HCT116 (cell line): ENCODE results near the gene TANC1. TPM values are rescaled to one million over a fixed set of nuclear protein-coding genes. Genes with fewer than 3 reads are reported as not detected.
A peak's percentile ranks its signal among the peaks of the same experiment; 100 is the strongest.

Source experiments
- ATAC-seq: fragments of 200-7000 bp; cut with Tn5 transposase; 2 replicates; pipeline ENCODE4 v1.9.1; 2020; ENCODE audit warnings: mild to moderate bottlenecking, moderate library complexity
- BruUV-seq: library from RNA; stranded (reverse); fragments of 400-500 nt; replicated peaks from 2 replicates; lab custom pipeline; 2021; lab: Mats Ljungman, UMichigan
- CTCF ChIA-PET: fragments of 300-600 bp; sonication (Branson Sonifier 250); formaldehyde crosslinking; loops from one replicate; lab custom pipeline; 2021; ENCODE audit warnings: antibody characterized with exemption; lab: Charles Lee
- POLR2A ChIA-PET: fragments of 300-600, 350-600 bp; sonication (Branson Sonifier 250); formaldehyde crosslinking; loops from one replicate; lab custom pipeline; 2021; ENCODE audit warnings: antibody characterized with exemption; lab: Charles Lee
- RAD21 ChIA-PET, 2 experiments: fragments of 300-600 bp; sonication (Branson Sonifier 250); formaldehyde crosslinking; loops; one replicate each; lab custom pipeline; 2023; ENCODE audit warnings: low total read pairs in 2 of 2; ENCODE audit not compliant: uncharacterized antibody in 2 of 2, unreplicated experiment in 2 of 2, low non-redundant PET in 1 of 2; lab: Charles Lee
- DNase-seq: peaks from one replicate; pipeline ENCODE4 v3.0.0-alpha.2; 2010; ENCODE audit warnings: low read depth, low spot score
- H2AFZ ChIP-seq: fragments of 200-600 bp; shearing (Covaris generic), sonication (generic); 2 replicates; pipeline ENCODE4 v1.6.1; 2017; ENCODE audit warnings: low read depth, mixed run types, mixed read lengths, antibody characterized with exemption, low read length; ENCODE audit not compliant: poor library complexity, severe bottlenecking
- H3K27ac ChIP-seq: 2 replicates; pipeline ENCODE4 v1.5.1; 2012; ENCODE audit warnings: low read depth, low read length
- H3K27me3 ChIP-seq: fragments of 200-600 bp; sonication (generic); 2 replicates; pipeline ENCODE4 v1.6.1; 2016; ENCODE audit warnings: mixed run types, low read length, mixed read lengths; ENCODE audit not compliant: insufficient read depth
- H3K36me3 ChIP-seq, 2 experiments: fragments of 200-500 bp in 1 of 2; fragments of 200-600 bp in 1 of 2; sonication (Bioruptor generic) in 1 of 2; sonication (generic) in 1 of 2; 2 replicates each; pipeline versions ENCODE4 v1.5.1 to v1.6.1; 2014 to 2016; ENCODE audit warnings: low read length in 2 of 2, inconsistent platforms in 1 of 2, mixed read lengths in 1 of 2, mixed run types in 1 of 2; ENCODE audit not compliant: insufficient read depth in 2 of 2, control insufficient read depth in 1 of 2
- H3K4me1 ChIP-seq, 2 experiments: fragments of 200-600 bp in 1 of 2; sonication (generic) in 1 of 2; 2 replicates each; pipeline versions ENCODE4 v1.5.1 to v1.6.1; 2012 to 2017; ENCODE audit warnings: low read length in 2 of 2, inconsistent platforms in 1 of 2, mild to moderate bottlenecking in 1 of 2, mixed read lengths in 1 of 2, mixed run types in 1 of 2, moderate library complexity in 1 of 2; ENCODE audit not compliant: insufficient read depth in 2 of 2, control insufficient read depth in 1 of 2
- H3K4me2 ChIP-seq: fragments of 200-600 bp; sonication (generic); 2 replicates; pipeline ENCODE4 v1.6.1; 2017; ENCODE audit warnings: mixed run types, low read length, mixed read lengths
- H3K4me3 ChIP-seq, 2 experiments: fragments of 200-600 bp in 1 of 2; sonication (generic) in 1 of 2; replicated peaks in 1 of 2; 2 replicates each; pipeline ENCODE4 v1.5.1; 2011 to 2016; ENCODE audit warnings: low read length in 2 of 2, control low read depth in 1 of 2, low read depth in 1 of 2, mild to moderate bottlenecking in 1 of 2, mixed read lengths in 1 of 2, mixed run types in 1 of 2
- H3K79me2 ChIP-seq: fragments of 200-600 bp; sonication (generic); 2 replicates; pipeline ENCODE4 v1.6.1; 2017; ENCODE audit warnings: mild to moderate bottlenecking, mixed run types, low read length, moderate library complexity, mixed read lengths; ENCODE audit not compliant: insufficient read depth
- H3K9ac ChIP-seq: fragments of 200-600 bp; sonication (generic); 2 replicates; pipeline ENCODE4 v1.6.1; 2016; ENCODE audit warnings: low read length, mixed read lengths
- H3K9me2 ChIP-seq: fragments of 200-600 bp; sonication (generic), shearing (Covaris generic); 2 replicates; pipeline ENCODE4 v1.6.1; 2017; ENCODE audit warnings: mixed run types, mild to moderate bottlenecking, moderate library complexity; ENCODE audit not compliant: insufficient read depth
- H3K9me3 ChIP-seq, 2 experiments: fragments of 200-500 bp in 1 of 2; fragments of 200-600 bp in 1 of 2; sonication (Bioruptor generic) in 1 of 2; sonication (generic) in 1 of 2; 2 replicates each; pipeline ENCODE4 v1.6.1; 2014 to 2017; ENCODE audit warnings: low read length in 2 of 2, mixed read lengths in 2 of 2, inconsistent platforms in 1 of 2, low read depth in 1 of 2, mild to moderate bottlenecking in 1 of 2, mixed run types in 1 of 2, moderate library complexity in 1 of 2; ENCODE audit not compliant: control insufficient read depth in 1 of 2, insufficient read depth in 1 of 2
- H4K20me1 ChIP-seq: fragments of 200-600 bp; sonication (generic), shearing (Covaris generic); 2 replicates; pipeline ENCODE4 v1.6.1; 2017; ENCODE audit warnings: mixed run types, mild to moderate bottlenecking, moderate library complexity; ENCODE audit not compliant: insufficient read depth
- ATF3 ChIP-seq: IDR thresholded peaks from 2 replicates; pipeline ENCODE4 v1.6.1; 2012
- CBX3 ChIP-seq: IDR thresholded peaks from 2 replicates; pipeline ENCODE4 v1.6.1; 2012; ENCODE audit warnings: low read depth
- CEBPB ChIP-seq: IDR thresholded peaks from 2 replicates; pipeline ENCODE4 v1.6.1; 2012; ENCODE audit warnings: low read depth
- EZH2 ChIP-seq: fragments of 200-600 bp; sonication (generic); IDR thresholded peaks from 2 replicates; pipeline ENCODE4 v1.6.1; 2017; ENCODE audit warnings: antibody characterized with exemption, mixed run types
- EZH2phosphoT487 ChIP-seq: fragments of 200-600 bp; IDR thresholded peaks from 2 replicates; pipeline ENCODE4 v1.6.1; 2018; ENCODE audit warnings: antibody characterized with exemption, borderline replicate concordance
- FOSL1 ChIP-seq: IDR thresholded peaks from 2 replicates; pipeline ENCODE4 v1.6.1; 2012; ENCODE audit warnings: low read depth
- JUND ChIP-seq: IDR thresholded peaks from 2 replicates; pipeline ENCODE4 v1.6.1; 2012
- POLR2A ChIP-seq: IDR thresholded peaks from 2 replicates; pipeline ENCODE4 v1.7.0; 2011; ENCODE audit warnings: borderline replicate concordance; ENCODE audit not compliant: insufficient read depth, insufficient read length; ENCODE audit errors: extremely low read depth
- POLR2AphosphoS5 ChIP-seq: IDR thresholded peaks from 2 replicates; pipeline ENCODE4 v1.6.1; 2011; ENCODE audit warnings: mild to moderate bottlenecking, low read depth, low read length, moderate library complexity
- REST ChIP-seq: IDR thresholded peaks from 2 replicates; pipeline ENCODE4 v1.6.1; 2012; ENCODE audit warnings: low read depth
- SP1 ChIP-seq: IDR thresholded peaks from 2 replicates; pipeline ENCODE4 v1.6.1; 2012; ENCODE audit warnings: low read depth
- SRF ChIP-seq: IDR thresholded peaks from 2 replicates; pipeline ENCODE4 v1.6.1; 2012; ENCODE audit warnings: low read depth
- TCF7L2 ChIP-seq: IDR thresholded peaks from 2 replicates; pipeline ENCODE4 v1.7.0; 2011; ENCODE audit warnings: borderline replicate concordance, inconsistent platforms; ENCODE audit not compliant: insufficient read depth, insufficient read length; ENCODE audit errors: extremely low read depth
- YY1 ChIP-seq: IDR thresholded peaks from 2 replicates; pipeline ENCODE4 v1.6.1; 2011; ENCODE audit warnings: low read length, low read depth, moderate library complexity, mild to moderate bottlenecking; ENCODE audit not compliant: insufficient replicate concordance; ENCODE audit errors: extremely low read depth
- ZFX ChIP-seq: fragments of 450-650 bp; IDR thresholded peaks from 2 replicates; pipeline ENCODE4 v1.6.1; 2017
- ZNF274 ChIP-seq: fragments of 200-500 bp; sonication (Bioruptor generic); IDR thresholded peaks from 2 replicates; pipeline ENCODE4 v1.6.1; 2014; ENCODE audit warnings: mild to moderate bottlenecking, low read depth, low read length, inconsistent platforms
- intact Hi-C: fragments of 100-400 bp; cut with micrococcal nuclease; formaldehyde crosslinking; loops from 2 replicates; pipeline ENCODE4 v1.10.0; 2022
- total RNA-seq: library from RNA; stranded (reverse); gene quantifications from one replicate; pipeline ENCODE4 v1.2.1, GENCODE V29; 2021; ENCODE audit not compliant: unreplicated experiment

The TANC1 gene
- total RNA-seq, 1 experiment from 2014 or later, result 15.1 TPM

GRCh38 chr2:158967731-158968395 lies 577 bp upstream of the TANC1 start:
- H3K9ac ChIP-seq, result peak overlapping the region; percentile 71
- peak overlapping the region; percentile 94 for H3K4me2 ChIP-seq
- no peaks in the 10 kb centered on the region for H4K20me1 ChIP-seq
- ChIA-PET CTCF (interaction anchor here (1.6 kb wide), 1 partner anchor 151 kb away, joined by 4 read pairs; no protein-coding TSS in a partner anchor), RAD21 (no interaction called here), POLR2A (interaction anchor here (1.0 to 1.4 kb wide), 3 partner anchors 14 to 38 kb away, joined by 3 read pairs; no protein-coding TSS in a partner anchor)
- peak overlapping the region; percentile 67 for H3K27ac ChIP-seq
- H3K9me2 ChIP-seq, result no peaks in the 10 kb centered on the region
- peaks cover 8 to 30% of the 10 kb centered on the region in 2 experiments; a peak in 3 of 4 replicates for H3K4me1 ChIP-seq
- no peaks in the 10 kb centered on the region for H3K36me3 ChIP-seq
- peak overlapping the region; percentile 72 for H2AFZ ChIP-seq
- TF ChIP-seq EZH2, result no peak
- no peak for TF ChIP-seq POLR2AphosphoS5
- no peak for TF ChIP-seq POLR2A
- TF ChIP-seq SRF, result no peak
- no peak for TF ChIP-seq CBX3
- ATAC-seq, result peak; percentile 43
- no peak for DNase-seq
- H3K9me3 ChIP-seq, result no peaks in the 10 kb centered on the region
- no peaks in the 10 kb centered on the region for H3K27me3 ChIP-seq
- intact Hi-C loops, result no loop called here
- peaks cover 39% of the 10 kb centered on the region for H3K79me2 ChIP-seq
- peak overlapping the region; percentile 52 to 88 for H3K4me3 ChIP-seq
- TSS peak; percentile 92 for BruUV-seq

- no TSS peak for BruUV-seq
- DNase-seq (no peak), ATAC-seq (peak; percentile 5; the same call in 1 of the 2 replicates)
- H3K9me3 ChIP-seq, result no peaks in the 10 kb centered on the region
- H3K27ac ChIP-seq, result peak overlapping the region; percentile 67
- peaks cover 9 to 38% of the 10 kb centered on the region in 2 experiments; a peak in 3 of 4 replicates for H3K4me1 ChIP-seq
- H3K4me3 ChIP-seq, result peak overlapping the region; percentile 77 to 88
- no peaks in the 10 kb centered on the region for H3K36me3 ChIP-seq
- no peaks in the 10 kb centered on the region for H3K27me3 ChIP-seq
- ChIA-PET POLR2A (interaction anchor here (0.6 to 1.4 kb wide), 2 partner anchors 15 to 16 kb away, joined by 3 read pairs; no protein-coding TSS in a partner anchor), CTCF (interaction anchor here (0.8 kb wide), 1 partner anchor 12 kb away, joined by 4 read pairs; no protein-coding TSS in a partner anchor), RAD21 (interaction anchor here in 1 of 2 experiments (0.6 kb wide), 1 partner anchor 149 kb away, joined by 3 read pairs; no protein-coding TSS in a partner anchor)
- H4K20me1 ChIP-seq, result no peaks in the 10 kb centered on the region
- H3K9me2 ChIP-seq, result no peaks in the 10 kb centered on the region
- H3K79me2 ChIP-seq, result peaks cover 52% of the 10 kb centered on the region
- intact Hi-C loops, result no loop called here
- H2AFZ ChIP-seq, result peak overlapping the region; percentile 62
- H3K4me2 ChIP-seq, result peak overlapping the region; percentile 94
- H3K9ac ChIP-seq, result peak overlapping the region; percentile 71
- TF ChIP-seq ZFX (no peak), REST (no peak), YY1 (no peak), TCF7L2 (no peak), EZH2 (no peak), ATF3 (no peak), CEBPB (no peak), ZNF274 (no peak), SRF (no peak), SP1 (no peak), FOSL1 (no peak), EZH2phosphoT487 (no peak), JUND (no peak), CBX3 (no peak)
Observed at GRCh38 chr2:158969162-158969714, 798 bp downstream of the TANC1 start.
